ENCODE measurements around the gene CTNND2. TPM values are rescaled to one million over a fixed set of nuclear protein-coding genes. Genes with fewer than 3 reads are reported as not detected.
A peak's percentile ranks its signal among the peaks of the same experiment; 100 is the strongest.

CTNND2 gene
- total RNA-seq, 1 experiment from 2014 or later = 11.4 TPM

DNA sequence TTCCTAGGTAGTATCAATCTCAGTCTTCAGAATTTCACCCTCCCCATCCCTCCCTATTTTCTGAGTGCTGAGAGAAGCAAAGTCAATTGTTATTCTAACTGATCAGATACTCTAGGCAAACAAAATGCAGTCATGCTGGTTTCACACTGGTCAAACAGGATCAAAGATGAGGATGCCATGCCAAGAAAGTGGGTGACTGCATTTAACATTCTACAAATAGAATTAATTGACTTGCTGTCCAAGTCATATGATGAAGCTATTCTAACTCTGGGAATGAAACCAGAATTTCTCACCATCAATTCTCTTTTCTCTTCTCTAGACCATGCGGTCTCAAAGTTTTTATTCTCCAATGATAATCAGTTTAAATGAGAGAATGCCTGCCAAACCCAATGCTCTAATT, 112.5 kb downstream of the CTNND2 start:
- no peak for DNase-seq (ENCODE audit: extremely low read depth, low read depth)

DNA sequence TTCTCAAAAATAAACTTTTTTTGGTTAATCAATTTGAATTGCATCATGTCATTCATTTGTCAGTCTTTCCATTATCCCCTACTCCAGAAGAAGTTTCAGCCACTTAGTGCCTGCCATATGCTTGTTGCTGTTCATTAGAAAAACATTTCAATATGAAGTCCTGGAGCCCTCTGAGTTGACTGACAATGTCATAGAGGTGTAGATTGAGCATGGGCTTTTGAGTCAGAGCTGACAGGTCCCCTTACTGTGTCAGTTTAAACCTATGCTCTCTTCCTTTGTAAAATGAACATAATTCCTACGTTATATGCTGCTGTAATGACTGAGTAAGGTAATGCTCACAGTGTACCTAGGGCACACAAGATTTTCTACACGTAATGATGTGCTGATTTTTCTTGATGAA, 114.0 kb downstream of the CTNND2 start:
- DNase-seq (ENCODE audit: extremely low read depth, low read depth) = no peak

DNA sequence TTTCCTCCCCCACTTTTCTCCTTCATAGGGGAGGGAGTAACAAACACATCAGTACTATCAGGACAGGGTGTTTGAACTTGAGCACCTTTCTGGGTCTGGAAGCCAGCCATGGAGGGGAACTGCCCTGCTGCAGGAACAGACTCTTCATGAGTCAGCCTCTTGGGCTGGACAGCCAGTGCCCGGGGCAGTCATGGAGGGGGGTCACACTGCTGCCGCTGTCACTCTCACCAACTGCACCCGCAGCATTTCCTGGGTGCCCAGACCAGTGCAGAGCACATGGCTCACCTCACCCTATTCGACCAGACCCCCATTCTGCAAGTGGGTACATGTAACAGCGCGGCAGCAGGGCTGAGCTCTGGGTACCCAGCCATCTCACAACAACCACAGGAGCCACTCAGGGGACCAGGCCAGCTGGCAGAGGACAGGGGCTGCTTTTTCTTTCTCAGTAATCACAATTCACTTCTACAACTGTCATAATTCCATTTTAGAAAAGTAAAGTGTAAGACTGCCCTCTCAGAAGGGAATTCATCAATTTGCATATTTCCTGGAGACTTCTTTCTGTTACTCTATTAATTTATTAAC, 118.4 kb downstream of the CTNND2 start:
- no peak for DNase-seq (ENCODE audit: extremely low read depth, low read depth)

DNA sequence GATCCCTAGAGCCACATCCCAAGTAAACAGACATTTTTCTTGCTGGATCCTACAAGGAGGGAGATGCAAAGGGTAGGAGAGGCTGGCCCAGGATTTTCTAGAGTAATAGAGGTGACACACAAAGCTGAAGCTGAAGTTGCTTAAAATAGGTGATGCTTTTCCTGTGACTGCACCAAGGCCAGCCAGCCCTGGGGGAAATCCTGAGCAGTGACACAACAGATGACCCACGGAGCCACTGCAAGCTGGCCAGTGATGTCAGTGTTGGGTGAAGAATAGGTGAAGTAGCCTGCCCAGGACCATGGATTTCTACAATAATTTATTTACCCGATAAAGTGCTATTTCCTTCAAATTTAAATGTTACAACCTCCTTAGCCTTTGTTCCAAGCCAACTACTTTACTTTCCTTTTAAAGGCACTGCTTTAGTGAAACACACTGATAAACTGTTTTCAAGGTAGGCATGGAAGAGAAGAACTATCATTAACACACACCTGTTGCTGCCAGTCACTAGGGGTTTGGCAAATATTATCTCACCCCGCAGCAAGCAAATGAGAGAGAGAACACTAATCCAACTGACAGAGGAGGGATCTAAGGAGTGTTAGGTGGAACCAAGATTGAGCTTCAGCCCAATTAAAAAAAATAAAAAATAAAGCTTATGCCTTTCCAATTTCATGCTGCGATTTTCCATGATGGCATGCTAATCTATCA, 123.5 kb downstream of the CTNND2 start:
- no peak for DNase-seq (ENCODE audit: extremely low read depth, low read depth)

DNA sequence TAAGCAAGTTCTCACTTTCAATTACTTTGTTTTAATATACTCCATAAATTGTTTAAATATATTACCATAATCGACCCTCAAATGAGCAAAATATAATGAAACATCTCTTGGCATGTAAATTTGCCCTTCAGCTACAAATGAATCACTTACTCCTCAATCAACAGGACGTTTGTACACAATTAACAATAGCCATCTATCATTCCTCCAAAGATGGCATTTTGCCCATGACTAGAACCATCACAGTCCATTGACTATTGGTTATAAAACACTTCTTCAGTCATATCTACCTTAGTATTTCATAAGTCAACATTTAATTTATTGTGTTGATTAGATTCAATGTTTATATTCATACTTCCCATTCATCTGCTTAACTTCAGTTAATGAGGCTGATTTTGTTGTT, 127.2 kb downstream of the CTNND2 start:
- no peak for DNase-seq (ENCODE audit: extremely low read depth, low read depth)

DNA sequence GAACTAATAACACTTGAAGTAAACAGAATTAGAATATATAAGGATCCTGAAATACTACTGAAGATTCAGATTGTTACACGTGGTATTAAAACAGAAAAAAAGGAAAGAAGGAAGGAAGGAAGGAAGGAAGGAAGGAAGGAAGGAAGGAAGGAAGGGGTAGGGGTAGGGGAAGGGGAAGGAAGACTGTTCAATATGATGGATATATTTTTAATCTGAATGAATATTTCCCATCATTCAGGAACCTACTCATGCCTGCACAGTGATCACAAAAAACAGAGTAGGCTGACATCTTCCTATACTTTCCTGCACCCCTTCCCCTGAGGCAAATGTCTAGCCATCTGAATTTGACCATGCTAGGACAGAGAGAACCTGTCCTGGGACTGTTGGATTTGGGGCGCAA, 133.9 kb downstream of the CTNND2 start:
- no peak for DNase-seq (ENCODE audit: extremely low read depth, low read depth)

DNA sequence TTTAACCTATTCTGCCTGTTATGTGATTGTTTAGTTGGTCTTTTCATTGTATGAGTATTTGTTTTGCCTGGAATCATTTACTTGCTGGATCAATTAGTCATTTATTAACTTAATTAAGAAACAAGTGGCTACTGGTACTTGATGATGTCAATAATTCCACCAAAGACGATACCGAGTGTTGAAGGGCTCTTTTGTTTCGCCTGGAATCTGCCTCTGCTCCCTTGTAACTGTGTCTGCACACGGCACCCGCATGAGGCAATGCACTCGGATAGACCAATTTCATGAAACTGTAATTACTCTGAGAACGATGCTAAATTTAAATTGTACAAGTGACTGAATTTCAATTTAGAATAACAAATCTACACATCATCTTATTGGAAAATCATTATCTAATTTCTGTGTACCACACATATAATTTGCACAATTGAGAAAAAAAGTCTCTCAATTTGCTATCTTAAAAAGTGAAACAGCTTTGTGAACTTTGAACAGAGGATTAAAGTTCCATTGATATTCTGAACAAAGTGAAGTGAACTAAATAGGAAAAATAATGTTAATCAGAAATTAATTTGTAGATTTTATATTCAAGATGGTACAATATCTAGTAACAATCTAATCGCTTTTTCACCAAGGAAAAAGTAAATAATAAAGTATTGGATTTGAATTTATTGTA, 143.2 kb downstream of the CTNND2 start:
- DNase-seq (ENCODE audit: extremely low read depth, low read depth) = no peak

DNA sequence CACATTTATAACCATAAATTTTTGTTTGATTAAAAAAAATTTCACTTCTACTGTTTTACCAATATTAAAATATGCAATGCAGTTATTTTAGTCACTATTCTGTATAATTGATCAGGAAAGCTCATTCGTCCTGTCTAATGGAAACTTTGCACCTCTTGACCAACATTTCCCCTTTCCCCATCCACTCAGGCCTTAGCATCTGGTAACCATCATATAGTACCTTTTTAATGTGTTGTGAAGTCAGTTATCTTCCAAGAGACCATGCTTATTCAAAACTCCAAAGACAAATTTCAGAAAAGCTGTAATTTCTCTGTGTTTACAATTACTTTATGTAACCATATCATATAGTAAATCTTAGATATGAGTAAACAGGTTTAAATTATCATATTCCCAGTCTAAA, 145.9 kb downstream of the CTNND2 start:
- no peak for DNase-seq (ENCODE audit: extremely low read depth, low read depth)

DNA sequence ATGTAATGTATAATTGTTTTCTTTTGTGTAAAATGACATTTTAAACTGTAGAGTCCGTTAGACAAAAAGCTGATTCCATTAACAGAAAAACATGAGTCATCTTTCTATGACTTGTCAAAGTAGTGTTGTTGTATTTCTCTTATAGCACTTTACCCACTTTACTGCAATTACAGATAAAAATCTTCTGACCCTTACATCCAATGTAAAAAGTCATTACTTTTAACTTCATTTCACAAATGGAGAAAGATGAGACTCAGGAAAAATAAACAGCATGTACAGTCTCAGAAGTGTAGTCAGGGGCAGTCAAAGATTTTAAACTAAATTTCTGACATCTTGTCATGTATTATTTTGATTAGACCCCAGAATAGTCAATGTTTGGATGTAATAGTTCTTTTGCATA, 146.6 kb downstream of the CTNND2 start:
- DNase-seq (ENCODE audit: extremely low read depth, low read depth) = no peak

DNA sequence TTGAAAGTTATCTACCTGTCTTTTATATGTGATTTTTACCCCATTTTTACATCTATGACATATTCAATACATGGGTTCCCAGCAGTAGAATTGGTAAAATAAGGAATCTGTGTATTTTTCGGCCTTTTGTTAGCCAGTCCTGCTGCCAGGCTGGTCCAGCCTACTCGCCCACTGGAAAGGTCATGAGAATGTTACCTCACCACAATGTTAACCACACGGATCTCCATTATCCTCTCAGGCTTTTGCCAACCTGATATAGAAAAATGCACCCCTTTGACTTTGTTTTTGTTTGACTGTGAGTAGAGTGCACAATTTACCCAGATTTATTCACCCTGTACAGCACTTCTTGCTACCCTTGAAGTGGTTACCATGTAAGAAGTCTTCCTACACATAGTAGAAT, 167.2 kb downstream of the CTNND2 start:
- no peak for DNase-seq (ENCODE audit: extremely low read depth, low read depth)

DNA sequence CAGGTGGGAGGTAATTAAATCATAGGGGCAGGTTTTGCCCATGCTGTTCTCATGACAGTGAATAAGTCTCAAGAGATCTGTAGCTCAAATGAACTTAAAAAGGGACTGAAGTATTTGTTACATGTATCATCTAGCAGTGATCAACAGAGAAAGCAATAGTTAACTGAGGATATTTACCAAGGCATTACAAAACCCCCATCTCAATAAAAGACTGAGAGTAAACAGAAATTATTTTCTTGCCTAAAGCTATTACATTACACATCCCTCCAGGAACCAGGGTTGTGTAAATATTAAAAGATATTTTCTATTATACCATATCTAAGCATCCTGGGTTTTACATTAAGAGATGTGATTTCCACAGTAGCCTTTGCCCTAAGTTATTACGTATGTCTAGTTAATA, 169.9 kb downstream of the CTNND2 start:
- no peak for DNase-seq (ENCODE audit: extremely low read depth, low read depth)

DNA sequence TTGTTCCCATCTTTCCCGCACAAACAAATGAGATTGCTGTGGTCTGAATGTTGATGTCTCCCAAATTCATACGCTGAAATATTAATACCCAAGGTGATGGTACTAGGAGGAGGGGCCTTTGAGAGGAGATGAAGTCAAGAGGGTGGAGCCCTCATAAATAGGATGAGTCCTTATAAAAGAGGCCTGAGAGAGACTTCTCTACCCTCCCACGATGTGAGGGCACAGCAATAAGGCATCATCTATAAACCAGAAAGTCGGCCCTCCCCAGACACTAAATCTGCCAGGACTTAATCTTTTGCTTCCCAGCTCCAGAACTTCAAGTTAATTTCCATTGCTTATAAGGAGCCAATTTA, 170.4 kb downstream of the CTNND2 start:
- DNase-seq (ENCODE audit: extremely low read depth, low read depth) = no peak

DNA sequence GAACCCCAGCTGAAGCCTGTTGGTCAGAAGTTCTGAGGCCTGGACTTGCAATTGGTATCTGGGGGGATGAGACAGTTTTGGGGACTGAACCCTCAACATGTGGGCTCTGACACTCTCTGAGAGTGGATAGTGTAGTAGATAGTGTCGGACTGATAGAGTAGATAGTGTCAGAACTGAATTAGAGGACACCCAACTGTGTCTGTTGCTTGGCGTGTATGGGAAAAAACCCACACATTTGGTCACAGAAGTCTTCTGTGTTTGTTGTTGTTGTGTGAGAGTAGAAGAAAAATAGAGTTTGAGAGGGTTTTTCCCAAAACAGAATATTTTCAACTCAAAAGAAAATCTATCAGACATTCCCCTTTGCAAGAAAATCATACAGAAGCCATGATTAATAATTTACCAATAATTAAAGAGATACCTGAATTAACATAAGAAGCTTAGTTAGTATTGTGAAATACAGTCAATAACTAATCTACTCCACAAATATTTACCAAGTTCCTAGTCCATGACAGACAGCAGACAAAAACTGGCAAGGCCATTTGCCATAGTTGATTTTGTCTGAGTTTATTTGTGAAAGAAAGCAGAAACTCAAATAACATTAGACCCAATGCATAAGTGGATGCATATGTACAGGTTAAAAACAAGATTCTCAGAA, 170.9 kb downstream of the CTNND2 start:
- no peak for DNase-seq (ENCODE audit: extremely low read depth, low read depth)

DNA sequence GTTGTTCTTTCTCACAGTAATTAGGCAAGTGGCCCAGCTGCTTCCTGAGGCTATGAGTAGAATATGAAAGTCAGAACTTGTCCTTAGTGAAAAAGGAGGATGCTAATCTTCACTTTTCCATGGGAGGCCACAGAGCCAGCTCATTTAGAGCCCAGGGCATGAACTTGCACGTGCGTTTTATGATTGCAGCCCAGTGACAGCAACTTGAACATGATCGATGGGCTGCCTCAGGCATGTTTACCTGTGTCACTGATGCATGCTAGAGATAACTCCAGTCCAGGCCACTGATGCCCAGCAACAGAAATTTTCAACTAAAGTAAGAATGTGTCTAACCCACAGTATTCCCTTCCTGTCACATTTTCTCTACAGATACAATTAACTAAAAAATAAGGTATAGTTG, 179.3 kb downstream of the CTNND2 start:
- no peak for DNase-seq (ENCODE audit: extremely low read depth, low read depth)

DNA sequence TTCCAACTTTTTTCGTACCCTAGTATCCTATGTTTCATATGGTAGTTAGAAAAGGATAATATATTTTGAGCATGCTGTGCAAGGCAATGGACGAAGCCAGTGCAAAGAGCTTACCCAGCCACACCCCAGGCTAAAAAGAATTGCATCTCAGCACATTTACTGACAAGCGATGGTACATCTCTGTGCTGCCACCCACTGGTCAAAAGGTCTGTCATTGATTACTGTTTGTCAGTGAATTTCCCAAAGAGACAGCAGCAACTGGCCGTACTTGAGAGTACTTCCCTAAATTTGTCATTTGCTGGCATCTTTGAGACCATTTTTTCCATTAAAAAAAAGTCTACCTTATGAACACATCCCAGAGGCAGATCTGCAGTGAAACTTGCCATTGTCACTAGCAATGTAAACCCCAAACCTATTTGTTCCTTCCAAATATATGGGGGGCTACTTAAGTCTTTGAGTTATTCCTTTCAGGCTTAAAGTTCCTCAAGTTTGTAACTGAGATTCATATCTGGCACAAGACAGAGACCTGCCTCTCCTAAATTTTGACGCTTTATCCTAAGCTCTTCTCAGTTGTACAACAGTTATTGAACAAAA, 184.3 kb downstream of the CTNND2 start:
- DNase-seq (ENCODE audit: extremely low read depth, low read depth) = peak; percentile 53

DNA sequence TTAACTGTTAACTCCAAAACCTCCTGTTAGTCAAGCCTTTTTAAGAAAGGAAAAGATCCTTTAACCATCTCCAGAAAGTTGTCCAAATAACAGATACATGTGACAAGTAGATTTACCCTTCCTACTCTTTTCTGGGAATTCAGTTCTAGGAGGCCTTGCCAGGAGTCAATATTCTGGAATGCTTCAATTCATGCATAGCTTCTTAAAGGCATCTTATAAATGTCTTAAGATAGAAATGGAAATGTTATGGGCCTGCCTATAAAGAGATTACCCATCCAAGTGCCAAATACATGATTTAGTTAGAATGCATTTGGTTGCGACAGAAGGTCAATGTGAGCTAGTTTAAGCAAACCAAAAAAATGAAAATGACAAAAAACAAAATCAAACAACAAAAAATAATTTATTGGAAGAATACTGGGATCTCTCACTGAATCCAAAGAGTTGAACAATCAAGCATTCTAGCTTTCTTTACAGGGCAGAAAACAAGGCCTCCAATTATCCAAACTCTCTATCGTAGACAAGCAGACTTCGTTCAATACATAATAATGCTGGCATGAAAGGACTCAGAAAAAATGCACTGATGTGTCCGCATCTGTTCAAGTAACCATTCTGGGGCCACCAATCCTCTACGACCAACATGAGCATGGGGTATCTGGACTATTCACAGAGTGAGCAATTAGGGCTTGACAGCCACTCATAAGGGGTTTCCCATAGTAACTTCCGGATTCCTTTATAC, 188.6 kb downstream of the CTNND2 start:
- DNase-seq (ENCODE audit: extremely low read depth, low read depth) = no peak

DNA sequence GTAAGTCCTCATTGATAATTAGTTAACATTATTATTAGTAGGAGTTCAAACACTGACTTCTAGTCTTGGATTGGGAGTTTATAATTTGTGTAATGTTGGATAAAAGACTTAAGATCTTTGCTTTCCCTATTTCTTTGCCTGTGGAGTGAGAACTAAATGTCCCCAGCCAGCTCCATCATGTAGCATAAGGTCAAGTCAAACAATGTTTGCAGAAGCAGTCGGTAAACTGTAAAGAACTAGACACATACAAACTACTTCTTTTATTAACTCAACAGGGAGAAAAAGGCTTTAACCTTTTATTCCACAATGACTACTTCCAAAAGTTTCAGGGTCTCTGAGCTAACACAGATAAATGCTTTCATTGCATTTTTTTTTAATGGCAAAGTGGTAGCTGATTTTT, 192.3 kb downstream of the CTNND2 start:
- no peak for DNase-seq (ENCODE audit: extremely low read depth, low read depth)

DNA sequence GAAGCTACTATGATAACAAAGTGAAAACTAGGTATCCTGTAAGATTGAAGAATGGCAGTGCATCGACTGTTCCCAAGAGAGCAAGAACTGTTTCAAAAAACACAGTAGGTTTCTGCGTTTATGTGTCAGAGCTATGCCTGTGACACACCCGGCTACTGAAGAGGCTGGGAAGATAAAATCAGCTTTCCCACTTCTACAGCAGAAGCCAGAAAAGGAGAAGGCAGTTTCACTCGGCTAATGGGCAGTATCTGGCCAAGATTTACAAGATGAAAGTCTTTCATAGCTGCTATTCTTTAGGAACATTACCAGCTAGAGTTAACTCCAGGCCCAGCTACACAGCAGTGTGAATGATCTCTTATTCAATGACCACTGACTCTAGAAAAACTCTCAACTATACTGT, 195.2 kb downstream of the CTNND2 start:
- no peak for DNase-seq (ENCODE audit: extremely low read depth, low read depth)

DNA sequence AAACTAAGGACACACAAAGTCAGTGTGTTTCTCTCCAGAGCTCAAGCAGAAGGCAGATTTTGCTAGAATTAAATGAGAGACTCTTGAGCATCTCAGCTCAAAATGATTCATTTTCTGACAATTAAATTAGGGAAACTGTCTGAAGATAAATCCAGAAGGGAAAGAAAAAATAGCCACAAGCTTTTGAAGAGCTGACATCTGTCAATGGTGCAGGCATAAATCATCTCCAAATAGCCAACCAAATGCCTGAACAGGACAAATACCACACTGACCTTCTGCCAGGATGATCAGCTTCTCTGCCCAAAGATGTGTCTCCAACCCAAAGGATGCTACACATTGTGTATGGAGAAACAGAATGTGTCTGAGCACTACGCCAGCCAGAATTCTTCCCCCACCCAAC, 199.3 kb downstream of the CTNND2 start:
- DNase-seq (ENCODE audit: extremely low read depth, low read depth) = no peak

DNA sequence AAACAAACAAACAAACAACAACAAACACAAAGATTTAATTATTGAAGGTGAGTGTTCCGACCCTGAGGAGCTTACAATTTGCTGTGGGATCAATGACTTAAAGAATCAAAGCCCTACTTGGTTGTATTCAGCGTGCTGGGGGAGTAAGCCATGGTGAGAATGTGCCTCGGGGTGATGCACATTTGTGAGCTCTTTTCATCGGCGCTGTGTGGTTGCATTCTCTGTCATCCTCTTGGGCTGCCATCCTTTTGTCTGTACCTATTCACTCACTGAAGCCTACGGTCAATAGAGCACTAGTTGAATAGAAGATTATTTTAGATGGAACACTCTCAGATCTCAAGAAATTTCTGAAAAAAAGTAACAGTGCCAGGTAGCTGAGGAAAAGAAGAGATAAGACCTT, 203.9 kb downstream of the CTNND2 start:
- no peak for DNase-seq (ENCODE audit: extremely low read depth, low read depth)

DNA sequence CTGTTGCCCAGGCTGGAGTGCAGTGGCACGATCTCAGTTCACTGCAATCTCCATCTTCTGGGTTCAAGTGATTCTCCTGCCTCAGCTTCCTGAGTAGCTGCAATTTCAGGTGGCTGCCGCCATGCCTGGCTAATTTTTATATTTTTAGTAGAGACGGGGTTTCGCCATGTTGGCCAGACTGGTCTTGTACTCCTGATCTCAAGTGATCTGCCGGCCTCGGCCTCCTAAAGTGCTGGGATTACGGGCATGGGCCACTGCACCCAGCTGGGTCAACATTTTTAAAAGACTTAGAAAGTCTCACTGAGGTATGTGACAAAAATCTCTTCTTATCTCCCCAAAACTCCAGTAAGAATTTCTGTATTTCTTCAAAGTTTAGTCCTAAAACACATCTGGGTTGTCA, 211.6 kb downstream of the CTNND2 start:
- DNase-seq (ENCODE audit: extremely low read depth, low read depth) = no peak

Data from NCI-H460 (cell line).